HCT116 (cell line): ENCODE results near the gene SORBS1. TPM values are rescaled to one million over a fixed set of nuclear protein-coding genes. Genes with fewer than 3 reads are reported as not detected.

Experiments used
- ATAC-seq: fragments of 200-7000 bp; cut with Tn5 transposase; 2 replicates; pipeline ENCODE4 v1.9.1; 2020; ENCODE audit warnings: mild to moderate bottlenecking, moderate library complexity
- BruUV-seq: library from RNA; stranded (reverse); fragments of 400-500 nt; replicated peaks from 2 replicates; lab custom pipeline; 2021; lab: Mats Ljungman, UMichigan
- CTCF ChIA-PET: fragments of 300-600 bp; sonication (Branson Sonifier 250); formaldehyde crosslinking; loops from one replicate; lab custom pipeline; 2021; ENCODE audit warnings: antibody characterized with exemption; lab: Charles Lee
- POLR2A ChIA-PET: fragments of 300-600, 350-600 bp; sonication (Branson Sonifier 250); formaldehyde crosslinking; loops from one replicate; lab custom pipeline; 2021; ENCODE audit warnings: antibody characterized with exemption; lab: Charles Lee
- RAD21 ChIA-PET, 2 experiments: fragments of 300-600 bp; sonication (Branson Sonifier 250); formaldehyde crosslinking; loops; one replicate each; lab custom pipeline; 2023; ENCODE audit warnings: low total read pairs in 2 of 2; ENCODE audit not compliant: uncharacterized antibody in 2 of 2, unreplicated experiment in 2 of 2, low non-redundant PET in 1 of 2; lab: Charles Lee
- DNase-seq: peaks from one replicate; pipeline ENCODE4 v3.0.0-alpha.2; 2010; ENCODE audit warnings: low read depth, low spot score
- H2AFZ ChIP-seq: fragments of 200-600 bp; shearing (Covaris generic), sonication (generic); 2 replicates; pipeline ENCODE4 v1.6.1; 2017; ENCODE audit warnings: low read depth, mixed run types, mixed read lengths, antibody characterized with exemption, low read length; ENCODE audit not compliant: poor library complexity, severe bottlenecking
- H3K27ac ChIP-seq: 2 replicates; pipeline ENCODE4 v1.5.1; 2012; ENCODE audit warnings: low read depth, low read length
- H3K27me3 ChIP-seq: fragments of 200-600 bp; sonication (generic); 2 replicates; pipeline ENCODE4 v1.6.1; 2016; ENCODE audit warnings: mixed run types, low read length, mixed read lengths; ENCODE audit not compliant: insufficient read depth
- H3K36me3 ChIP-seq, 2 experiments: fragments of 200-500 bp in 1 of 2; fragments of 200-600 bp in 1 of 2; sonication (Bioruptor generic) in 1 of 2; sonication (generic) in 1 of 2; 2 replicates each; pipeline versions ENCODE4 v1.5.1 to v1.6.1; 2014 to 2016; ENCODE audit warnings: low read length in 2 of 2, inconsistent platforms in 1 of 2, mixed read lengths in 1 of 2, mixed run types in 1 of 2; ENCODE audit not compliant: insufficient read depth in 2 of 2, control insufficient read depth in 1 of 2
- H3K4me1 ChIP-seq, 2 experiments: fragments of 200-600 bp in 1 of 2; sonication (generic) in 1 of 2; 2 replicates each; pipeline versions ENCODE4 v1.5.1 to v1.6.1; 2012 to 2017; ENCODE audit warnings: low read length in 2 of 2, inconsistent platforms in 1 of 2, mild to moderate bottlenecking in 1 of 2, mixed read lengths in 1 of 2, mixed run types in 1 of 2, moderate library complexity in 1 of 2; ENCODE audit not compliant: insufficient read depth in 2 of 2, control insufficient read depth in 1 of 2
- H3K4me2 ChIP-seq: fragments of 200-600 bp; sonication (generic); 2 replicates; pipeline ENCODE4 v1.6.1; 2017; ENCODE audit warnings: mixed run types, low read length, mixed read lengths
- H3K4me3 ChIP-seq, 2 experiments: fragments of 200-600 bp in 1 of 2; sonication (generic) in 1 of 2; replicated peaks in 1 of 2; 2 replicates each; pipeline ENCODE4 v1.5.1; 2011 to 2016; ENCODE audit warnings: low read length in 2 of 2, control low read depth in 1 of 2, low read depth in 1 of 2, mild to moderate bottlenecking in 1 of 2, mixed read lengths in 1 of 2, mixed run types in 1 of 2
- H3K79me2 ChIP-seq: fragments of 200-600 bp; sonication (generic); 2 replicates; pipeline ENCODE4 v1.6.1; 2017; ENCODE audit warnings: mild to moderate bottlenecking, mixed run types, low read length, moderate library complexity, mixed read lengths; ENCODE audit not compliant: insufficient read depth
- H3K9ac ChIP-seq: fragments of 200-600 bp; sonication (generic); 2 replicates; pipeline ENCODE4 v1.6.1; 2016; ENCODE audit warnings: low read length, mixed read lengths
- H3K9me2 ChIP-seq: fragments of 200-600 bp; sonication (generic), shearing (Covaris generic); 2 replicates; pipeline ENCODE4 v1.6.1; 2017; ENCODE audit warnings: mixed run types, mild to moderate bottlenecking, moderate library complexity; ENCODE audit not compliant: insufficient read depth
- H3K9me3 ChIP-seq, 2 experiments: fragments of 200-500 bp in 1 of 2; fragments of 200-600 bp in 1 of 2; sonication (Bioruptor generic) in 1 of 2; sonication (generic) in 1 of 2; 2 replicates each; pipeline ENCODE4 v1.6.1; 2014 to 2017; ENCODE audit warnings: low read length in 2 of 2, mixed read lengths in 2 of 2, inconsistent platforms in 1 of 2, low read depth in 1 of 2, mild to moderate bottlenecking in 1 of 2, mixed run types in 1 of 2, moderate library complexity in 1 of 2; ENCODE audit not compliant: control insufficient read depth in 1 of 2, insufficient read depth in 1 of 2
- H4K20me1 ChIP-seq: fragments of 200-600 bp; sonication (generic), shearing (Covaris generic); 2 replicates; pipeline ENCODE4 v1.6.1; 2017; ENCODE audit warnings: mixed run types, mild to moderate bottlenecking, moderate library complexity; ENCODE audit not compliant: insufficient read depth
- CBX3 ChIP-seq: IDR thresholded peaks from 2 replicates; pipeline ENCODE4 v1.6.1; 2012; ENCODE audit warnings: low read depth
- CEBPB ChIP-seq: IDR thresholded peaks from 2 replicates; pipeline ENCODE4 v1.6.1; 2012; ENCODE audit warnings: low read depth
- CTCF ChIP-seq, 3 experiments: fragments of 200-600 bp in 1 of 3; sonication (generic) in 1 of 3; IDR thresholded peaks in 2 of 3; conservative IDR thresholded peaks in 1 of 3; 2 replicates each; pipeline ENCODE4 v1.5.1; 2012 to 2017; ENCODE audit warnings: low read depth in 2 of 3, low read length in 2 of 3, antibody characterized with exemption in 1 of 3, borderline replicate concordance in 1 of 3, control low read depth in 1 of 3, mild to moderate bottlenecking in 1 of 3, mixed read lengths in 1 of 3, mixed run types in 1 of 3, moderate library complexity in 1 of 3; ENCODE audit not compliant: insufficient read depth in 1 of 3
- EGR1 ChIP-seq: IDR thresholded peaks from 2 replicates; pipeline ENCODE4 v1.6.1; 2012; ENCODE audit warnings: low read depth
- ELF1 ChIP-seq: IDR thresholded peaks from 2 replicates; pipeline ENCODE4 v1.6.1; 2012; ENCODE audit warnings: low read depth, borderline replicate concordance
- FOSL1 ChIP-seq: IDR thresholded peaks from 2 replicates; pipeline ENCODE4 v1.6.1; 2012; ENCODE audit warnings: low read depth
- JUND ChIP-seq: IDR thresholded peaks from 2 replicates; pipeline ENCODE4 v1.6.1; 2012
- POLR2A ChIP-seq: IDR thresholded peaks from 2 replicates; pipeline ENCODE4 v1.7.0; 2011; ENCODE audit warnings: borderline replicate concordance; ENCODE audit not compliant: insufficient read depth, insufficient read length; ENCODE audit errors: extremely low read depth
- POLR2AphosphoS5 ChIP-seq: IDR thresholded peaks from 2 replicates; pipeline ENCODE4 v1.6.1; 2011; ENCODE audit warnings: mild to moderate bottlenecking, low read depth, low read length, moderate library complexity
- RAD21 ChIP-seq: IDR thresholded peaks from 2 replicates; pipeline ENCODE4 v1.6.1; 2012; ENCODE audit warnings: low read depth, mild to moderate bottlenecking
- SIN3A ChIP-seq: IDR thresholded peaks from 2 replicates; pipeline ENCODE4 v1.6.1; 2012; ENCODE audit warnings: low read depth
- SP1 ChIP-seq: IDR thresholded peaks from 2 replicates; pipeline ENCODE4 v1.6.1; 2012; ENCODE audit warnings: low read depth
- SRF ChIP-seq: IDR thresholded peaks from 2 replicates; pipeline ENCODE4 v1.6.1; 2012; ENCODE audit warnings: low read depth
- YY1 ChIP-seq: IDR thresholded peaks from 2 replicates; pipeline ENCODE4 v1.6.1; 2011; ENCODE audit warnings: low read length, low read depth, moderate library complexity, mild to moderate bottlenecking; ENCODE audit not compliant: insufficient replicate concordance; ENCODE audit errors: extremely low read depth
- ZBTB33 ChIP-seq: IDR thresholded peaks from 2 replicates; pipeline ENCODE4 v1.6.1; 2011; ENCODE audit warnings: mild to moderate bottlenecking, low read length, moderate library complexity; ENCODE audit not compliant: insufficient replicate concordance; ENCODE audit errors: extremely low read depth
- ZFX ChIP-seq: fragments of 450-650 bp; IDR thresholded peaks from 2 replicates; pipeline ENCODE4 v1.6.1; 2017
- intact Hi-C: fragments of 100-400 bp; cut with micrococcal nuclease; formaldehyde crosslinking; loops from 2 replicates; pipeline ENCODE4 v1.10.0; 2022
- total RNA-seq: library from RNA; stranded (reverse); gene quantifications from one replicate; pipeline ENCODE4 v1.2.1, GENCODE V29; 2021; ENCODE audit not compliant: unreplicated experiment
- TF ChIP-seq, protein P1 (sequence below): IDR thresholded peaks from 2 replicates; pipeline ENCODE4 v1.6.1; 2012
- TF ChIP-seq, protein P2 (sequence below): IDR thresholded peaks from 2 replicates; pipeline ENCODE4 v1.6.1; 2012; ENCODE audit warnings: low read depth

Gene SORBS1
- total RNA-seq, 1 experiment from 2014 or later = 3.4 TPM

DNA sequence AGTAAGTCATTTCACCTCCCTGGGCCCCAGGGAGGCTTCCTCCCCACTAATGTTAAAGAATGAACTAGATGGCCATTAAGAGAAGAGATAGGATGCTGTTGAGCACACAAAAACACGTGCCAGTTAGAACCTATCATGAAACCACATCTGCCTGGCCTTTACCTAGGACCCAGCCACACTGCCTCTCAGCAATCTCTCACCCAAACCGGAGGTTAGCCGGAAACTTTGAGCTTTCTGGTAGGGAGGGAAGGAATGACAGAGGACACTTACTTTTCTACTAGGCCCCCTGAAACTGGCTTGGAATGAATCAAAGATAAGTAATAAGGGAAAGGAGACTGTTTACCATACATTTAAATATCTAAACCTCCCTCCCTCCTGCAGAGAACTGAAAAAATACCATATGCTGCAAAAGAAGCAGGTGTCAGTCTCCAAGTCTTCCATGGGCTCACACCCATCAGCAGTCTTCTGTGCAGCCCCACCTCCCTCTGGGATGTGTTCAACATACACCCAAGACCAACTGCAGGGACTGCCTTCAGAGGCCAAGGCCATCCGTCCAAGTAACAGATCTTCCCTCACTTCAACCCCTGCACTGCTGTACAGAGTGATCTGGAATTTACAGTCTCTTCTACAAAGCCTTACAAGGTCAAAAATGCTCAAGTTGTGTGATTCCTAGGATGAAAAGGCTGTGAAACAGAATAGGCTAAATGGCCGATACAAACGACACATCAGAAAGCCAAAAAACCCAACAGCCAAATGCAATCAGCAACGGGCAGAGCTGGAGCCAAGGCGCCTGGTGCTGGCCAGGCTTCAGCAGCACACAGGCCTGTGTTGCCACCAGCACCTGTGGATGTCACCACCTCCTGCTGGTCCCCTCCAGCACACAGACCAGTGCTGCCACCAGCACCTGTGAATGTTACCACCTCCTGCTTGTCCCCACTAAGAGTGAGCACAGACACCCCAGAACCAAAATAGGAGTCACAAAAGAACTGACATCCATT is 42.4 kb downstream of the SORBS1 start:
- ATAC-seq = no peak
- no peaks in the 10 kb centered on the region for H4K20me1 ChIP-seq
- peaks cover 0 to 6% of the 10 kb centered on the region in 2 experiments; a peak in 1 of 4 replicates for H3K4me1 ChIP-seq
- H2AFZ ChIP-seq = no peak overlapping the region
- no peaks in the 10 kb centered on the region for H3K27me3 ChIP-seq
- ChIA-PET POLR2A (no interaction called here), CTCF (no interaction called here)
- intact Hi-C loops = no loop called here
- no peak for TF ChIP-seq SIN3A
- TF ChIP-seq CBX3 = no peak
- no peak for TF ChIP-seq ZBTB33
- no peak for TF ChIP-seq CTCF (IDR thresholded peaks at IDR 0.05 in 2 of 3, conservative IDR thresholded peaks at IDR 0.05 in 1 of 3; ENCODE audit: borderline replicate concordance in 1 of 3, insufficient read depth in 1 of 3, low read depth in 2 of 3, low read length in 2 of 3)
- no peak for TF ChIP-seq RAD21
- TF ChIP-seq YY1 = no peak
- no peak for TF ChIP-seq CEBPB
- TF ChIP-seq SRF = no peak
- TF ChIP-seq EGR1 = no peak
- TF ChIP-seq, protein P1, sequence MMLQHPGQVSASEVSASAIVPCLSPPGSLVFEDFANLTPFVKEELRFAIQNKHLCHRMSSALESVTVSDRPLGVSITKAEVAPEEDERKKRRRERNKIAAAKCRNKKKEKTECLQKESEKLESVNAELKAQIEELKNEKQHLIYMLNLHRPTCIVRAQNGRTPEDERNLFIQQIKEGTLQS = no peak
- no peak for TF ChIP-seq FOSL1
- TF ChIP-seq POLR2A = no peak
- TF ChIP-seq ELF1 = no peak
- TF ChIP-seq SP1 = no peak
- no peak for TF ChIP-seq ZFX
- TF ChIP-seq, protein P2, sequence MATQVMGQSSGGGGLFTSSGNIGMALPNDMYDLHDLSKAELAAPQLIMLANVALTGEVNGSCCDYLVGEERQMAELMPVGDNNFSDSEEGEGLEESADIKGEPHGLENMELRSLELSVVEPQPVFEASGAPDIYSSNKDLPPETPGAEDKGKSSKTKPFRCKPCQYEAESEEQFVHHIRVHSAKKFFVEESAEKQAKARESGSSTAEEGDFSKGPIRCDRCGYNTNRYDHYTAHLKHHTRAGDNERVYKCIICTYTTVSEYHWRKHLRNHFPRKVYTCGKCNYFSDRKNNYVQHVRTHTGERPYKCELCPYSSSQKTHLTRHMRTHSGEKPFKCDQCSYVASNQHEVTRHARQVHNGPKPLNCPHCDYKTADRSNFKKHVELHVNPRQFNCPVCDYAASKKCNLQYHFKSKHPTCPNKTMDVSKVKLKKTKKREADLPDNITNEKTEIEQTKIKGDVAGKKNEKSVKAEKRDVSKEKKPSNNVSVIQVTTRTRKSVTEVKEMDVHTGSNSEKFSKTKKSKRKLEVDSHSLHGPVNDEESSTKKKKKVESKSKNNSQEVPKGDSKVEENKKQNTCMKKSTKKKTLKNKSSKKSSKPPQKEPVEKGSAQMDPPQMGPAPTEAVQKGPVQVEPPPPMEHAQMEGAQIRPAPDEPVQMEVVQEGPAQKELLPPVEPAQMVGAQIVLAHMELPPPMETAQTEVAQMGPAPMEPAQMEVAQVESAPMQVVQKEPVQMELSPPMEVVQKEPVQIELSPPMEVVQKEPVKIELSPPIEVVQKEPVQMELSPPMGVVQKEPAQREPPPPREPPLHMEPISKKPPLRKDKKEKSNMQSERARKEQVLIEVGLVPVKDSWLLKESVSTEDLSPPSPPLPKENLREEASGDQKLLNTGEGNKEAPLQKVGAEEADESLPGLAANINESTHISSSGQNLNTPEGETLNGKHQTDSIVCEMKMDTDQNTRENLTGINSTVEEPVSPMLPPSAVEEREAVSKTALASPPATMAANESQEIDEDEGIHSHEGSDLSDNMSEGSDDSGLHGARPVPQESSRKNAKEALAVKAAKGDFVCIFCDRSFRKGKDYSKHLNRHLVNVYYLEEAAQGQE = no peak
- TF ChIP-seq JUND = no peak
- TF ChIP-seq POLR2AphosphoS5 = no peak
- TF ChIP-seq, all 23 proteins: peak for 0
- H3K9me2 ChIP-seq = no peaks in the 10 kb centered on the region
- H3K36me3 ChIP-seq = no peaks in the 10 kb centered on the region
- H3K79me2 ChIP-seq = no peaks in the 10 kb centered on the region
- RAD21 ChIA-PET = no interaction called here
- no peak overlapping the region for H3K4me2 ChIP-seq
- DNase-seq = no peak
- no peak overlapping the region for H3K9ac ChIP-seq
- no peak overlapping the region for H3K27ac ChIP-seq
- no peaks in the 10 kb centered on the region for H3K9me3 ChIP-seq
- no peak overlapping the region for H3K4me3 ChIP-seq
- no TSS peak for BruUV-seq
